Measurements from ENCODE around the gene MAN2C1. TPM values are rescaled to one million over a fixed set of nuclear protein-coding genes. Genes with fewer than 3 reads are reported as not detected.
"Not testable (repeated sequence)": the region's sequence is repeated elsewhere in the genome, so short reads cannot be mapped to it uniquely, and the experiment has no call there.

MAN2C1 gene
- total and polyA plus RNA-seq, 7 donors: 18.0 to 221 (median 130) TPM

- WGBS, 2 donors: 84 to 93% methylated on average over 2 of the region's 2 CpGs
- Histone ChIP-seq H3K27me3 (no peaks in the 10 kb centered on the region), H3K27ac (no peak overlapping the region), H3K9me3 (no peaks in the 10 kb centered on the region), H3K4me3 (no peak overlapping the region), H3K36me3 (peaks cover 31 to 100% (median 59%) of the 10 kb centered on the region in 4 donors), H3K4me1 (no peaks in the 10 kb centered on the region)
- no peak for TF ChIP-seq CTCF (IDR thresholded peaks at IDR 0.05)
- TF ChIP-seq POLR2AphosphoS5 (IDR thresholded peaks at IDR 0.05): no peak
- TF ChIP-seq EP300 (IDR thresholded peaks at IDR 0.05): no peak
- TF ChIP-seq POLR2A (IDR thresholded peaks at IDR 0.05): no peak
- intact Hi-C loops (cut with DNase I): no loop called here
- DNase-seq: no peak
These were observed 35.5 kb upstream of the MAN2C1 start for GRCh38 chr15:75403892-75404291.

- no peaks in the 10 kb centered on the region for H3K9me3 ChIP-seq
- WGBS, 2 donors: 89 to 90% methylated on average over 2 of the region's 2 CpGs
- no peak for DNase-seq
- H3K27me3 ChIP-seq: no peaks in the 10 kb centered on the region
- peaks cover 49 to 98% (median 70%) of the 10 kb centered on the region in 4 donors for H3K36me3 ChIP-seq
- TF ChIP-seq POLR2A (IDR thresholded peaks at IDR 0.05) (no peak), POLR2AphosphoS5 (IDR thresholded peaks at IDR 0.05) (no peak), CTCF (IDR thresholded peaks at IDR 0.05) (no peak), EP300 (IDR thresholded peaks at IDR 0.05) (no peak)
- no peak overlapping the region for H3K27ac ChIP-seq
- intact Hi-C loops (cut with DNase I): no loop called here
- H3K4me1 ChIP-seq: no peaks in the 10 kb centered on the region
- H3K4me3 ChIP-seq: no peak overlapping the region
These were observed 29.1 kb upstream of the MAN2C1 start for GRCh38 chr15:75397494-75397893.

- no peaks in the 10 kb centered on the region for H3K27me3 ChIP-seq
- peaks cover 0 to 28% (median 7%) of the 10 kb centered on the region in 4 donors for H3K4me1 ChIP-seq
- peak overlapping the region in 2 of 4 donors; percentile 19 to 31 for H3K27ac ChIP-seq
- no peak for TF ChIP-seq EP300 (IDR thresholded peaks at IDR 0.05)
- TF ChIP-seq POLR2A (IDR thresholded peaks at IDR 0.05): no peak
- TF ChIP-seq POLR2AphosphoS5 (IDR thresholded peaks at IDR 0.05): peak in 2 of 4 donors; percentile 44 to 67
- H3K4me3 ChIP-seq: no peak overlapping the region
- no peak for DNase-seq
- H3K36me3 ChIP-seq: peaks cover 53 to 99% (median 61%) of the 10 kb centered on the region in 4 donors
- 75 to 82% methylated on average over 1 of the region's 1 CpG for WGBS, 2 donors
- intact Hi-C loops (cut with DNase I): no loop called here
- H3K9me3 ChIP-seq: no peaks in the 10 kb centered on the region
These were observed 21.5 kb upstream of the MAN2C1 start for GRCh38 chr15:75389791-75390382.

- H3K4me3 ChIP-seq; DNase-seq; H3K27me3 ChIP-seq; H3K27ac ChIP-seq; H3K4me1 ChIP-seq; H3K9me3 ChIP-seq; intact Hi-C loops (cut with DNase I): not testable (repeated sequence)
- peaks cover 34 to 100% (median 64%) of the 10 kb centered on the region in 4 donors for H3K36me3 ChIP-seq
- WGBS, 2 donors: 78 to 89% methylated on average over 5 of the region's 5 CpGs
These were observed 15.6 kb upstream of the MAN2C1 start for GRCh38 chr15:75383986-75384385.

- Histone ChIP-seq H3K4me1 (no peaks in the 10 kb centered on the region), H3K9me3 (no peaks in the 10 kb centered on the region), H3K4me3 (no peak overlapping the region), H3K36me3 (peaks cover 30 to 100% (median 58%) of the 10 kb centered on the region in 4 donors), H3K27me3 (no peaks in the 10 kb centered on the region), H3K27ac (no peak overlapping the region)
- no peak for DNase-seq
- intact Hi-C loops (cut with DNase I): no loop called here
- TF ChIP-seq POLR2A (IDR thresholded peaks at IDR 0.05) (no peak), POLR2AphosphoS5 (IDR thresholded peaks at IDR 0.05) (no peak), CTCF (IDR thresholded peaks at IDR 0.05) (no peak), EP300 (IDR thresholded peaks at IDR 0.05) (no peak)
- 23 to 66% methylated on average over 4 of the region's 4 CpGs for WGBS, 2 donors
These were observed 12.4 kb upstream of the MAN2C1 start for GRCh38 chr15:75380773-75381172.
